ENCODE data around the gene MBD3. TPM values are rescaled to one million over a fixed set of nuclear protein-coding genes. Genes with fewer than 3 reads are reported as not detected.

MBD3 gene
- total RNA-seq, 1 donor from 2014 or later: 71.9 TPM

DNA sequence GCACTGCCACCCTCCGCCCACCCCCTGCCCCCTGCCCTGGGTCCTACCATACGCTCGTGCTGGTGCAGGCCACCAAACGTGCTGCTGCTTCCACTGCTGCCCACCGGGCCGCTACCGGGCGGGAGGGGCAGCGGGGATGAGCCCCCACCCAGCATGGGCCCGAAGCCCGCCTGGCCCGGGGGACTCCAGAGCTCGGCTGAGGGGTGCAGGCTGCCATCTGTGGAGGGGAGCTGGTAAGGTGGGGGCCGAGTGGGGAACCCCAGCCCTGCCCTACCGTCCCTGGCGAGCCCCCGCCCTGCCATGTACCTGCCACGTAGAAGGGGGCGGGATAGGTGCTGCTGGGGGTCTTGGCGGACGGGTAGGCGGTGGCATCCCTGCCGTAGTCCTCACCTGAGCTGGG lies 29.3 kb upstream of the MBD3 start:
- H3K9me3 ChIP-seq (ENCODE audit: insufficient read depth, low read depth, low read length): no peaks in the 10 kb centered on the region
- no peak for FAIRE-seq

DNA sequence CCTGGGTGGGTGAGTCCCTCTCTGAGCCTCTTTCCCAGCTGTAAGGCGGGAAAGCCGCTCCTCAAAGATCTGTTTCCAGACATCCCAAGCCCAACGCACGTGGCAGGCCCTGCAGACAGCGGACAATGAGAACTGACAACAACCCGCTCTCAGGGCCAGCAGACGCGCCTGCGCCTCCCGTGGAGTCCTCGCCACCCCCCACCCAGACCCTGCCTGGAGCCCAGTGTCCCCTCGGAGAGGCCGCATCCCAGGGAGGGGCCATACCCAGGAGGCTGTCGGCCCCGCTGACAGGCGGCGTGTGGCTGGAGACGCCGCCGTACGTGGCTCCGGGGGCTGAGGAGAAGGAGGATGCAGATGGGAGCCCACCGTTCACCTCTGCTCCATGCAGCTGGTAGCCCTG lies 28.9 kb upstream of the MBD3 start:
- Mint-ChIP-seq H3K4me1 (ENCODE audit: low read depth, unreplicated experiment) (peaks cover 3% of the 10 kb centered on the region), H3K27ac (ENCODE audit: unreplicated experiment) (no peak overlapping the region), H3K27me3 (ENCODE audit: low read depth, unreplicated experiment) (no peaks in the 10 kb centered on the region), H3K9me3 (ENCODE audit: unreplicated experiment) (no peaks in the 10 kb centered on the region), H3K4me3 (ENCODE audit: unreplicated experiment) (no peak overlapping the region), H3K36me3 (ENCODE audit: low read depth, unreplicated experiment) (peaks cover 10% of the 10 kb centered on the region)
- Histone ChIP-seq H3K36me3 (ENCODE audit: insufficient read depth, low read length) (peaks cover 14% of the 10 kb centered on the region), H3K4me1 (ENCODE audit: insufficient read depth, low read length) (peaks cover 5% of the 10 kb centered on the region), H4K20me1 (ENCODE audit: insufficient read depth, low read length) (peaks cover 49% of the 10 kb centered on the region), H2AFZ (ENCODE audit: low read depth, low read length) (no peak overlapping the region), H3K4me2 (ENCODE audit: low read length) (no peak overlapping the region), H3K9me3 (ENCODE audit: insufficient read depth, low read depth, low read length) (no peaks in the 10 kb centered on the region), H3K79me2 (ENCODE audit: insufficient read depth, low read length) (peaks cover 6% of the 10 kb centered on the region), H3K27me3 (ENCODE audit: insufficient read depth, low read length) (no peaks in the 10 kb centered on the region), H3K27ac (ENCODE audit: low read depth, low read length) (no peak overlapping the region), H3K9ac (ENCODE audit: low read length) (no peak overlapping the region), H3K4me3 (ENCODE audit: insufficient read depth, low read depth, low read length) (no peak overlapping the region)
- FAIRE-seq (no peak), DNase-seq (ENCODE audit: low read depth) (no peak)
- no peak for TF ChIP-seq EZH2 (IDR thresholded peaks at IDR 0.05; ENCODE audit: insufficient read depth, low read length)
- TF ChIP-seq, protein P1, sequence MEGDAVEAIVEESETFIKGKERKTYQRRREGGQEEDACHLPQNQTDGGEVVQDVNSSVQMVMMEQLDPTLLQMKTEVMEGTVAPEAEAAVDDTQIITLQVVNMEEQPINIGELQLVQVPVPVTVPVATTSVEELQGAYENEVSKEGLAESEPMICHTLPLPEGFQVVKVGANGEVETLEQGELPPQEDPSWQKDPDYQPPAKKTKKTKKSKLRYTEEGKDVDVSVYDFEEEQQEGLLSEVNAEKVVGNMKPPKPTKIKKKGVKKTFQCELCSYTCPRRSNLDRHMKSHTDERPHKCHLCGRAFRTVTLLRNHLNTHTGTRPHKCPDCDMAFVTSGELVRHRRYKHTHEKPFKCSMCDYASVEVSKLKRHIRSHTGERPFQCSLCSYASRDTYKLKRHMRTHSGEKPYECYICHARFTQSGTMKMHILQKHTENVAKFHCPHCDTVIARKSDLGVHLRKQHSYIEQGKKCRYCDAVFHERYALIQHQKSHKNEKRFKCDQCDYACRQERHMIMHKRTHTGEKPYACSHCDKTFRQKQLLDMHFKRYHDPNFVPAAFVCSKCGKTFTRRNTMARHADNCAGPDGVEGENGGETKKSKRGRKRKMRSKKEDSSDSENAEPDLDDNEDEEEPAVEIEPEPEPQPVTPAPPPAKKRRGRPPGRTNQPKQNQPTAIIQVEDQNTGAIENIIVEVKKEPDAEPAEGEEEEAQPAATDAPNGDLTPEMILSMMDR (IDR thresholded peaks at IDR 0.05; ENCODE audit: insufficient read depth, low read depth, low read length): no peak

More for the DNA sequence above, 29.3 kb upstream of the MBD3 start:
- H3K4me3 Mint-ChIP-seq (ENCODE audit: unreplicated experiment): no peak overlapping the region
- peaks cover 6% of the 10 kb centered on the region for H3K79me2 ChIP-seq (ENCODE audit: insufficient read depth, low read length)
- peaks cover 10% of the 10 kb centered on the region for H3K36me3 Mint-ChIP-seq (ENCODE audit: low read depth, unreplicated experiment)
- no peak overlapping the region for H3K27ac Mint-ChIP-seq (ENCODE audit: unreplicated experiment)
- H3K4me1 Mint-ChIP-seq (ENCODE audit: low read depth, unreplicated experiment): peaks cover 3% of the 10 kb centered on the region
- no peak overlapping the region for H3K4me3 ChIP-seq (ENCODE audit: insufficient read depth, low read depth, low read length)
- peaks cover 1% of the 10 kb centered on the region for H3K4me1 ChIP-seq (ENCODE audit: insufficient read depth, low read length)
- DNase-seq (ENCODE audit: low read depth): no peak
- H3K9ac ChIP-seq (ENCODE audit: low read length): no peak overlapping the region
- H3K27ac ChIP-seq (ENCODE audit: low read depth, low read length): no peak overlapping the region
- H3K4me2 ChIP-seq (ENCODE audit: low read length): no peak overlapping the region
- H4K20me1 ChIP-seq (ENCODE audit: insufficient read depth, low read length): peaks cover 45% of the 10 kb centered on the region
- H2AFZ ChIP-seq (ENCODE audit: low read depth, low read length): no peak overlapping the region
- no peaks in the 10 kb centered on the region for H3K27me3 ChIP-seq (ENCODE audit: insufficient read depth, low read length)
- TF ChIP-seq EZH2 (IDR thresholded peaks at IDR 0.05; ENCODE audit: insufficient read depth, low read length): no peak
- TF ChIP-seq, protein P1 (IDR thresholded peaks at IDR 0.05; ENCODE audit: insufficient read depth, low read depth, low read length): no peak
- peaks cover 10% of the 10 kb centered on the region for H3K36me3 ChIP-seq (ENCODE audit: insufficient read depth, low read length)
- no peaks in the 10 kb centered on the region for H3K27me3 Mint-ChIP-seq (ENCODE audit: low read depth, unreplicated experiment)
- H3K9me3 Mint-ChIP-seq (ENCODE audit: unreplicated experiment): no peaks in the 10 kb centered on the region

DNA sequence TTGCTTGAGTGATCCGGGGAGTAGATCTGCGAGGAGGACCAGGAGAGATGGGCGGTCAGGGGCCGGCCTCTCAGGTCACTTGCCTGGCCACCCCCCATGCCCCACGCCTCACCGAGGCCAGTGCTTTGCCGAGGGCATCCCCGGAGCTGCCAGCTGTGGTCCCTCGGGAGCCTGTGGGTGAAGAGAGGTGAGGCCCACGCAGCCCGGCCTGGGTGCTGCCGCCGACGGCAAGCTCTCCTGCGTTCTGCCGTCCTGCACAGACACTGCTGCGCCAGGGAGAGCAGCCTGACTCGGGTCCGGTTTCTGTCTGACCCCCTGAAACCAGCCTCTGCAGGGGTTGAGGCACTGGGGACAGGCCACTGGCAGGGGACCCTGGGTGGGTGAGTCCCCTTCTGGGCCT lies 28.4 kb upstream of the MBD3 start:
- Mint-ChIP-seq H3K36me3 (ENCODE audit: low read depth, unreplicated experiment) (peaks cover 10% of the 10 kb centered on the region), H3K9me3 (ENCODE audit: unreplicated experiment) (no peaks in the 10 kb centered on the region)
- H3K36me3 ChIP-seq (ENCODE audit: insufficient read depth, low read length): peaks cover 18% of the 10 kb centered on the region

More for the DNA sequence above, 28.4 kb upstream of the MBD3 start:
- no peaks in the 10 kb centered on the region for H3K9me3 ChIP-seq (ENCODE audit: insufficient read depth, low read depth, low read length)
- H3K4me1 ChIP-seq (ENCODE audit: insufficient read depth, low read length): peaks cover 7% of the 10 kb centered on the region
- FAIRE-seq: no peak
- no peak for TF ChIP-seq EZH2 (IDR thresholded peaks at IDR 0.05; ENCODE audit: insufficient read depth, low read length)
- TF ChIP-seq, protein P1 (IDR thresholded peaks at IDR 0.05; ENCODE audit: insufficient read depth, low read depth, low read length): no peak
- Mint-ChIP-seq H3K4me1 (ENCODE audit: low read depth, unreplicated experiment) (peaks cover 3% of the 10 kb centered on the region), H3K27ac (ENCODE audit: unreplicated experiment) (no peak overlapping the region), H3K27me3 (ENCODE audit: low read depth, unreplicated experiment) (no peaks in the 10 kb centered on the region), H3K4me3 (ENCODE audit: unreplicated experiment) (no peak overlapping the region)
- H2AFZ ChIP-seq (ENCODE audit: low read depth, low read length): no peak overlapping the region
- H3K4me3 ChIP-seq (ENCODE audit: insufficient read depth, low read depth, low read length): no peak overlapping the region
- no peak for DNase-seq (ENCODE audit: low read depth)
- H3K9ac ChIP-seq (ENCODE audit: low read length): no peak overlapping the region
- no peak overlapping the region for H3K27ac ChIP-seq (ENCODE audit: low read depth, low read length)
- H3K27me3 ChIP-seq (ENCODE audit: insufficient read depth, low read length): no peaks in the 10 kb centered on the region
- H4K20me1 ChIP-seq (ENCODE audit: insufficient read depth, low read length): peaks cover 53% of the 10 kb centered on the region
- H3K4me2 ChIP-seq (ENCODE audit: low read length): no peak overlapping the region
- H3K79me2 ChIP-seq (ENCODE audit: insufficient read depth, low read length): peaks cover 6% of the 10 kb centered on the region

Measured in astrocyte (in vitro differentiated cells and primary cell).